HEK293 (cell line): Measurements from ENCODE around the gene CTBP1.

Source experiments
- CTCF ChIA-PET: fragments of 350-600 bp; formaldehyde crosslinking; extraction: SDS; loops from one replicate; lab custom pipeline; 2021; ENCODE audit warnings: antibody characterized with exemption; lab: Yijun Ruan, JAX
- POLR2A ChIA-PET: fragments of 300-600 bp; formaldehyde crosslinking; extraction: SDS; loops from one replicate; lab custom pipeline; 2020; ENCODE audit warnings: antibody characterized with exemption, inconsistent platforms; lab: Yijun Ruan, JAX
- H3K27ac ChIP-seq: fragments of 200-500 bp; sonication (Bioruptor generic); 2 replicates; pipeline ENCODE4 v1.5.1; 2014; ENCODE audit warnings: low read depth, low read length, control low read depth, inconsistent platforms; ENCODE audit errors: extremely low read depth
- H3K36me3 ChIP-seq, 2 experiments: fragments of 200-500 bp in 1 of 2; sonication (Bioruptor generic) in 1 of 2; 1 replicate in 1 of 2; 2 replicates in 1 of 2; pipeline ENCODE4 v1.5.1; 2014 to 2017; ENCODE audit warnings: inconsistent platforms in 2 of 2, low read length in 2 of 2; ENCODE audit not compliant: control insufficient read depth in 2 of 2, insufficient read depth in 1 of 2
- H3K4me1 ChIP-seq: fragments of 200-500 bp; sonication (Bioruptor generic); 2 replicates; pipeline ENCODE4 v1.5.1; 2014; ENCODE audit warnings: mild to moderate bottlenecking, low read length, inconsistent platforms; ENCODE audit not compliant: control insufficient read depth, insufficient read depth
- H3K4me3 ChIP-seq: 2 replicates; pipeline ENCODE4 v1.5.1; 2011; ENCODE audit warnings: low read depth, mild to moderate bottlenecking, control low read depth, low read length, moderate library complexity
- H3K9me3 ChIP-seq: fragments of 200-500 bp; sonication (Bioruptor generic); 2 replicates; pipeline ENCODE4 v1.5.1; 2014; ENCODE audit warnings: low read depth, low read length, inconsistent platforms; ENCODE audit not compliant: control insufficient read depth, insufficient read depth
- FEZF1 ChIP-seq: fragments of 450-650 bp; formaldehyde crosslinking; IDR thresholded peaks from 2 replicates; pipeline ENCODE4 v1.5.1; 2016; ENCODE audit warnings: missing biosample characterization, missing genetic modification characterization
- OSR2 ChIP-seq: fragments of 450-650 bp; formaldehyde crosslinking; IDR thresholded peaks from 2 replicates; pipeline ENCODE4 v1.5.1; 2016; ENCODE audit warnings: missing biosample characterization, missing genetic modification characterization
- PRDM1 ChIP-seq: fragments of 450-650 bp; formaldehyde crosslinking; IDR thresholded peaks from 2 replicates; pipeline ENCODE4; 2016; ENCODE audit warnings: missing biosample characterization, missing genetic modification characterization
- SP3 ChIP-seq: fragments of 450-650 bp; formaldehyde crosslinking; IDR thresholded peaks from 2 replicates; pipeline ENCODE4 v1.5.1; 2016; ENCODE audit warnings: missing biosample characterization, missing genetic modification characterization
- ZBTB20 ChIP-seq: fragments of 450-650 bp; formaldehyde crosslinking; IDR thresholded peaks from 2 replicates; pipeline ENCODE4 v1.5.1; 2016; ENCODE audit warnings: missing biosample characterization, missing genetic modification characterization
- ZFHX2 ChIP-seq: fragments of 450-650 bp; formaldehyde crosslinking; conservative IDR thresholded peaks from 2 replicates; pipeline ENCODE4 v1.5.1; 2016; ENCODE audit warnings: missing biosample characterization, missing genetic modification characterization
- ZNF10 ChIP-seq: fragments of 450-650 bp; formaldehyde crosslinking; IDR thresholded peaks from 2 replicates; pipeline ENCODE4 v1.5.1; 2017; ENCODE audit warnings: missing biosample characterization, missing genetic modification characterization
- ZNF155 ChIP-seq: fragments of 450-650 bp; formaldehyde crosslinking; IDR thresholded peaks from 2 replicates; pipeline ENCODE4 v1.5.1; 2016; ENCODE audit warnings: missing biosample characterization, missing genetic modification characterization
- ZNF274 ChIP-seq, 2 experiments: fragments of 200-500 bp in 1 of 2; fragments of 450-650 bp in 1 of 2; sonication (Bioruptor generic) in 1 of 2; formaldehyde crosslinking in 1 of 2; IDR thresholded peaks; 2 replicates each; pipeline versions ENCODE4 v1.5.1 to v1.6.1; 2014 to 2016; ENCODE audit warnings: borderline replicate concordance in 1 of 2, inconsistent platforms in 1 of 2, low read length in 1 of 2, missing biosample characterization in 1 of 2, missing genetic modification characterization in 1 of 2
- ZNF404 ChIP-seq: fragments of 450-650 bp; formaldehyde crosslinking; IDR thresholded peaks from 2 replicates; pipeline ENCODE4 v1.5.1; 2017; ENCODE audit warnings: missing biosample characterization, missing genetic modification characterization
- ZNF416 ChIP-seq: fragments of 450-650 bp; formaldehyde crosslinking; IDR thresholded peaks from 2 replicates; pipeline ENCODE4 v1.5.1; 2016; ENCODE audit warnings: missing biosample characterization, missing genetic modification characterization
- ZNF426 ChIP-seq: fragments of 450-650 bp; formaldehyde crosslinking; IDR thresholded peaks from 2 replicates; pipeline ENCODE4 v1.5.1; 2017; ENCODE audit warnings: missing biosample characterization, missing genetic modification characterization, mild to moderate bottlenecking, inconsistent platforms, moderate library complexity
- ZNF530 ChIP-seq: fragments of 450-650 bp; formaldehyde crosslinking; IDR thresholded peaks from 2 replicates; pipeline ENCODE4 v1.5.1; 2016; ENCODE audit warnings: low read depth, missing biosample characterization, missing genetic modification characterization
- ZNF549 ChIP-seq: fragments of 450-650 bp; IDR thresholded peaks from 2 replicates; pipeline ENCODE4 v1.5.1; 2018; ENCODE audit warnings: missing biosample characterization, missing genetic modification characterization, mild to moderate bottlenecking, inconsistent platforms, moderate library complexity
- ZNF585B ChIP-seq: fragments of 450-650 bp; formaldehyde crosslinking; IDR thresholded peaks from 2 replicates; pipeline ENCODE4 v1.5.1; 2016; ENCODE audit warnings: missing biosample characterization, missing genetic modification characterization
- ZNF610 ChIP-seq: fragments of 450-650 bp; formaldehyde crosslinking; IDR thresholded peaks from 2 replicates; pipeline ENCODE4 v1.5.1; 2016; ENCODE audit warnings: missing biosample characterization, missing genetic modification characterization, borderline replicate concordance
- ZNF830 ChIP-seq: fragments of 450-650 bp; IDR thresholded peaks from 2 replicates; pipeline ENCODE4 v1.5.0; 2018; ENCODE audit warnings: missing biosample characterization, missing genetic modification characterization, low read depth, mild to moderate bottlenecking, moderate library complexity
- TF ChIP-seq, protein P1 (sequence below): fragments of 450-650 bp; formaldehyde crosslinking; IDR thresholded peaks from 2 replicates; pipeline ENCODE4 v1.5.1; 2016; ENCODE audit warnings: missing biosample characterization, missing genetic modification characterization
- TF ChIP-seq, protein P2 (sequence below): fragments of 450-650 bp; formaldehyde crosslinking; IDR thresholded peaks from 2 replicates; pipeline ENCODE4 v1.5.1; 2016; ENCODE audit warnings: missing biosample characterization, missing genetic modification characterization
- TF ChIP-seq, protein P3 (sequence below): fragments of 450-650 bp; formaldehyde crosslinking; IDR thresholded peaks from 2 replicates; pipeline ENCODE4 v1.5.1; 2016; ENCODE audit warnings: missing biosample characterization, missing genetic modification characterization
- TF ChIP-seq, protein P4 (sequence below): fragments of 450-650 bp; formaldehyde crosslinking; IDR thresholded peaks from 2 replicates; pipeline ENCODE4 v1.5.1; 2016; ENCODE audit warnings: missing biosample characterization, missing genetic modification characterization
- TF ChIP-seq, protein P5 (sequence below): fragments of 450-650 bp; formaldehyde crosslinking; IDR thresholded peaks from 2 replicates; pipeline ENCODE4 v1.5.1; 2016; ENCODE audit warnings: missing biosample characterization, missing genetic modification characterization

CTBP1 gene

DNA sequence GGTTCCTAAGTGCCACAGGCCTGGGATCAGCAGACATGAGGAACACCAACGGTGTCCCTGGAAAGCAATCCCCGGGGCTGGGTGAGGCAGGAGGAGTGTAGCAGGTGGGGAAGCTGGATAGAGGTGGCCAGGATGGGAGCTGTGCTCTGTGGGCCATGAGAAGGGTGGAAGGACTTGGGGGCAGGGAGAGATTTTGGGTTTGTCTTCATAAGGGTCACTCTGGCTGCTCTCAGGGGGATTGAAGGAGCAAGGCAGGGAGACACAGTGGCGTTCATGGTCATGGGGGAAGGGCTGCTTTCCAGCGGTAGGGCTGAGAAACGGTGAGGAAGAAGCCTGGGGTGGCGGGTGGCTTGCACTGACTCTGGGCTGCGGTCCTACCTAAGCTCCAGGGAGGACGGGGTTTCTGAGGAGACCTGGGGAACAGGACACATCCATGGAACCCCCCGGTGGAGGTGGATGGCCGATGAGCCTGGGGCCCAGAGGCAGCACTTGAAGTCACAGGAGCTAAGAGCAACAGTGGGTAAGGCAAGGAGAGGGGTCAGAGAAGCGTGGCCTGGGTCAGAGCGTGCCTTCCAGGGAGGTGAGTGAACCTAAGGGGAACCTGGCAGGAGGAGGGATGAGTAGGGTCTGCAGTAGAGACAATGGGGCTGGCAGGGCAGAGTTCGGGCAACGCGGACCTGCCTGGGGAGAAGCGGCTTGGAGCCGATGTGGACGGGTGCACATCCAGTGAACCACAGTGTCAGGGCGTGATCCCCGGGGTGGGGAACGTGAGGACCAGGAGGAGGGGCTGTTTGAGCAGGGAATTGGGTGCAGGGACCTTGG is 12.4 kb upstream of the CTBP1 start:
- H3K27ac ChIP-seq = no peak overlapping the region
- no peak overlapping the region for H3K4me3 ChIP-seq
- H3K36me3 ChIP-seq = no peaks in the 10 kb centered on the region; a peak in 1 of 3 replicates
- ChIA-PET CTCF (no interaction called here), POLR2A (no interaction called here)
- TF ChIP-seq ZNF416 (tag by site-specific recombination) = no peak
- no peak for TF ChIP-seq ZNF426
- TF ChIP-seq OSR2 (tag by site-specific recombination) = no peak
- no peak for TF ChIP-seq ZNF530 (tag by site-specific recombination)
- no peak for TF ChIP-seq ZNF610 (tag by site-specific recombination)
- TF ChIP-seq ZNF274 (IDR thresholded peaks at IDR 0.05; ENCODE audit: low read length) = no peak
- no peak for TF ChIP-seq ZNF274 (tag by site-specific recombination; IDR thresholded peaks at IDR 0.05; ENCODE audit: borderline replicate concordance)
- TF ChIP-seq ZNF585B = no peak
- no peak for TF ChIP-seq ZFHX2
- no peak for TF ChIP-seq ZNF404 (tag by site-specific recombination)
- no peak for TF ChIP-seq SP3
- TF ChIP-seq ZNF549 (tag by site-specific recombination) = no peak
- TF ChIP-seq ZNF10 = no peak
- no peaks in the 10 kb centered on the region for H3K9me3 ChIP-seq
- H3K4me1 ChIP-seq = no peaks in the 10 kb centered on the region

DNA sequence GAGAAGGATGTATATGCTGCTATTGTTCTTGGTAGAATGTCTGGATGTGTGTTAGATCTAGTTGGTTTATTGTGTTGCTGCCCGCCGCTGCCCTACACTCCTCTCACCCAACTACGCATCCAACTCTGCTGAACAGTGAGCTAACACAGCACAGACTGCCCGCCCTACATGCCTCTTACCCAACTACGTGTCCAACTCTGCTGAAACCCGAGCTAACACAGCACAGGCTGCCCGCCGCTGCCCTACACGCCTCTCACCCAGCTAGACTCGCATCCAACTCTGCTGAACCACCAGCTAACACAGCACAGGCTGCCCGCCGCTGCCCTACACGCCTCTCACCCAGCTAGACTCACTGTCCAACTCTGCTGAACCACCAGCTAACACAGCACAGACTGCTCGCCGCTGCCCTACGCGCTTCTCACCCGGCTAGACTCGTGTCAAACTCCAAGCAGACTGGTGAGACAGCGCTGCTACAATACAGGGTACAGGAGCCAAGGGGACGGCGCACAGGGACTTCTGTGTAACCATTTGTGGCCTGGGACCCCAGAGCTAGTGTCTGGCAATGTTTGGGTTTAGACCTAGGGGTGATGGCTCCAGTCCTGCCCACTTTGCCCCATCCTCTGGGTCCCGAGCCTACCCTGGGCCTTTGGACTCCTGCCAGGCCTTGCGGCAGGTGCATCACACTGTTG is 11.6 kb upstream of the CTBP1 start:
- H3K27ac ChIP-seq = no peak overlapping the region
- TF ChIP-seq FEZF1 (tag by site-specific recombination) = no peak
- TF ChIP-seq, protein P1, sequence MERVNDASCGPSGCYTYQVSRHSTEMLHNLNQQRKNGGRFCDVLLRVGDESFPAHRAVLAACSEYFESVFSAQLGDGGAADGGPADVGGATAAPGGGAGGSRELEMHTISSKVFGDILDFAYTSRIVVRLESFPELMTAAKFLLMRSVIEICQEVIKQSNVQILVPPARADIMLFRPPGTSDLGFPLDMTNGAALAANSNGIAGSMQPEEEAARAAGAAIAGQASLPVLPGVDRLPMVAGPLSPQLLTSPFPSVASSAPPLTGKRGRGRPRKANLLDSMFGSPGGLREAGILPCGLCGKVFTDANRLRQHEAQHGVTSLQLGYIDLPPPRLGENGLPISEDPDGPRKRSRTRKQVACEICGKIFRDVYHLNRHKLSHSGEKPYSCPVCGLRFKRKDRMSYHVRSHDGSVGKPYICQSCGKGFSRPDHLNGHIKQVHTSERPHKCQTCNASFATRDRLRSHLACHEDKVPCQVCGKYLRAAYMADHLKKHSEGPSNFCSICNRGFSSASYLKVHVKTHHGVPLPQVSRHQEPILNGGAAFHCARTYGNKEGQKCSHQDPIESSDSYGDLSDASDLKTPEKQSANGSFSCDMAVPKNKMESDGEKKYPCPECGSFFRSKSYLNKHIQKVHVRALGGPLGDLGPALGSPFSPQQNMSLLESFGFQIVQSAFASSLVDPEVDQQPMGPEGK = no peak
- TF ChIP-seq, protein P2, sequence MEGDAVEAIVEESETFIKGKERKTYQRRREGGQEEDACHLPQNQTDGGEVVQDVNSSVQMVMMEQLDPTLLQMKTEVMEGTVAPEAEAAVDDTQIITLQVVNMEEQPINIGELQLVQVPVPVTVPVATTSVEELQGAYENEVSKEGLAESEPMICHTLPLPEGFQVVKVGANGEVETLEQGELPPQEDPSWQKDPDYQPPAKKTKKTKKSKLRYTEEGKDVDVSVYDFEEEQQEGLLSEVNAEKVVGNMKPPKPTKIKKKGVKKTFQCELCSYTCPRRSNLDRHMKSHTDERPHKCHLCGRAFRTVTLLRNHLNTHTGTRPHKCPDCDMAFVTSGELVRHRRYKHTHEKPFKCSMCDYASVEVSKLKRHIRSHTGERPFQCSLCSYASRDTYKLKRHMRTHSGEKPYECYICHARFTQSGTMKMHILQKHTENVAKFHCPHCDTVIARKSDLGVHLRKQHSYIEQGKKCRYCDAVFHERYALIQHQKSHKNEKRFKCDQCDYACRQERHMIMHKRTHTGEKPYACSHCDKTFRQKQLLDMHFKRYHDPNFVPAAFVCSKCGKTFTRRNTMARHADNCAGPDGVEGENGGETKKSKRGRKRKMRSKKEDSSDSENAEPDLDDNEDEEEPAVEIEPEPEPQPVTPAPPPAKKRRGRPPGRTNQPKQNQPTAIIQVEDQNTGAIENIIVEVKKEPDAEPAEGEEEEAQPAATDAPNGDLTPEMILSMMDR (tag by site-specific recombination) = no peak
- TF ChIP-seq, protein P3, sequence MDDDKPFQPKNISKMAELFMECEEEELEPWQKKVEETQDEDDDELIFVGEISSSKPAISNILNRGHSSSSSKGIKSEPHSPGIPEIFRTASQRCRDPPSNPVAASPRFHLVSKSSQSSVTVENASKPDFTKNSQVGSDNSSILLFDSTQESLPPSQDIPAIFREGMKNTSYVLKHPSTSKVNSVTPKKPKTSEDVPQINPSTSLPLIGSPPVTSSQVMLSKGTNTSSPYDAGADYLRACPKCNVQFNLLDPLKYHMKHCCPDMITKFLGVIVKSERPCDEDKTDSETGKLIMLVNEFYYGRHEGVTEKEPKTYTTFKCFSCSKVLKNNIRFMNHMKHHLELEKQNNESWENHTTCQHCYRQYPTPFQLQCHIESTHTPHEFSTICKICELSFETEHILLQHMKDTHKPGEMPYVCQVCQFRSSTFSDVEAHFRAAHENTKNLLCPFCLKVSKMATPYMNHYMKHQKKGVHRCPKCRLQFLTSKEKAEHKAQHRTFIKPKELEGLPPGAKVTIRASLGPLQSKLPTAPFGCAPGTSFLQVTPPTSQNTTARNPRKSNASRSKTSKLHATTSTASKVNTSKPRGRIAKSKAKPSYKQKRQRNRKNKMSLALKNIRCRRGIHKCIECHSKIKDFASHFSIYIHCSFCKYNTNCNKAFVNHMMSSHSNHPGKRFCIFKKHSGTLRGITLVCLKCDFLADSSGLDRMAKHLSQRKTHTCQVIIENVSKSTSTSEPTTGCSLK (tag by site-specific recombination) = no peak
- TF ChIP-seq, protein P4, sequence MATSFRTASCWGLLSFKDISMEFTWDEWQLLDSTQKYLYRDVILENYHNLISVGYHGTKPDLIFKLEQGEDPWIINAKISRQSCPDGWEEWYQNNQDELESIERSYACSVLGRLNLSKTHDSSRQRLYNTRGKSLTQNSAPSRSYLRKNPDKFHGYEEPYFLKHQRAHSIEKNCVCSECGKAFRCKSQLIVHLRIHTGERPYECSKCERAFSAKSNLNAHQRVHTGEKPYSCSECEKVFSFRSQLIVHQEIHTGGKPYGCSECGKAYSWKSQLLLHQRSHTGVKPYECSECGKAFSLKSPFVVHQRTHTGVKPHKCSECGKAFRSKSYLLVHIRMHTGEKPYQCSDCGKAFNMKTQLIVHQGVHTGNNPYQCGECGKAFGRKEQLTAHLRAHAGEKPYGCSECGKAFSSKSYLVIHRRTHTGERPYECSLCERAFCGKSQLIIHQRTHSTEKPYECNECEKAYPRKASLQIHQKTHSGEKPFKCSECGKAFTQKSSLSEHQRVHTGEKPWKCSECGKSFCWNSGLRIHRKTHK (tag by site-specific recombination) = no peak
- TF ChIP-seq, protein P5, sequence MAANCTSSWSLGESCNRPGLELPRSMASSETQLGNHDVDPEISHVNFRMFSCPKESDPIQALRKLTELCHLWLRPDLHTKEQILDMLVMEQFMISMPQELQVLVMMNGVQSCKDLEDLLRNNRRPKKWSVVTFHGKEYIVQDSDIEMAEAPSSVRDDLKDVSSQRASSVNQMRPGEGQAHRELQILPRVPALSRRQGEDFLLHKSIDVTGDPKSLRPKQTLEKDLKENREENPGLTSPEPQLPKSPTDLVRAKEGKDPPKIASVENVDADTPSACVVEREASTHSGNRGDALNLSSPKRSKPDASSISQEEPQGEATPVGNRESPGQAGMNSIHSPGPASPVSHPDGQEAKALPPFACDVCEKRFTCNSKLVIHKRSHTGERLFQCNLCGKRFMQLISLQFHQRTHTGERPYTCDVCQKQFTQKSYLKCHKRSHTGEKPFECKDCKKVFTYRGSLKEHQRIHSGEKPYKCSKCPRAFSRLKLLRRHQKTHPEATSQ (tag by site-specific recombination) = no peak
- TF ChIP-seq ZNF830 (tag by site-specific recombination) = no peak
- no peak for TF ChIP-seq ZNF155 (tag by site-specific recombination)
- no peak for TF ChIP-seq ZBTB20 (tag by site-specific recombination)
- TF ChIP-seq PRDM1 (tag by site-specific recombination) = no peak
- H3K36me3 ChIP-seq = no peaks in the 10 kb centered on the region; a peak in 1 of 3 replicates
- no peaks in the 10 kb centered on the region for H3K4me1 ChIP-seq
- CTCF ChIA-PET = no interaction called here
- no peak overlapping the region for H3K4me3 ChIP-seq
- H3K9me3 ChIP-seq = no peaks in the 10 kb centered on the region
- POLR2A ChIA-PET = interaction anchor here (1.3 kb wide), 1 partner anchor 10 kb away, joined by 3 read pairs; no protein-coding TSS in a partner anchor
